HepG2 (cell line): Measurements from ENCODE around the gene BACH2. TPM values are rescaled to one million over a fixed set of nuclear protein-coding genes. Genes with fewer than 3 reads are reported as not detected.
A peak's percentile ranks its signal among the peaks of the same experiment; 100 is the strongest.

ENCODE experiments used
- ATAC-seq: fragments of 200-7000 bp; cut with Tn5 transposase; 3 replicates; pipeline ENCODE4 v1.9.1; 2020; ENCODE audit warnings: mild to moderate bottlenecking, moderate library complexity
- BruUV-seq: library from RNA; stranded (reverse); fragments of 400-500 nt; replicated peaks from 2 replicates; lab custom pipeline; 2021; lab: Mats Ljungman, UMichigan
- CTCF ChIA-PET: fragments of 300-600 bp; formaldehyde crosslinking; extraction: SDS; loops from one replicate; lab custom pipeline; 2021; ENCODE audit warnings: low total read pairs, inconsistent platforms, low intra/inter-chr PET ratio; lab: Yijun Ruan, JAX
- POLR2A ChIA-PET: fragments of 350-600 bp; sonication (Branson Sonifier 250); formaldehyde crosslinking; loops from one replicate; lab custom pipeline; 2020; ENCODE audit warnings: antibody characterized with exemption, inconsistent platforms; lab: Yijun Ruan, JAX
- DNase-seq: peaks from one replicate; pipeline ENCODE4 v3.0.0-alpha.2; 2015; ENCODE audit warnings: low spot score
- FAIRE-seq: peaks from 3 replicates; lab custom pipeline; 2011; peaks lifted over from hg19 to GRCh38; lab: Jason Lieb, UNC
- H2AFZ ChIP-seq: one replicate; pipeline ENCODE4 v1.6.1; 2011; ENCODE audit warnings: low read length, inconsistent platforms
- H3K27ac ChIP-seq: fragments of 300-600 bp; 3 replicates; pipeline ENCODE4 v1.8.0; 2011; ENCODE audit warnings: mixed run types, mild to moderate bottlenecking, mixed read lengths, low read length, inconsistent platforms; ENCODE audit not compliant: insufficient read depth; ENCODE audit errors: extremely low read length
- H3K27me3 ChIP-seq, 2 experiments: fragments of 200-600 bp in 1 of 2; 2 replicates in 1 of 2; 3 replicates in 1 of 2; pipeline versions ENCODE4 v1.6.0 to v1.8.0; 2011; ENCODE audit warnings: low read length in 2 of 2, mild to moderate bottlenecking in 2 of 2, moderate library complexity in 2 of 2, inconsistent platforms in 1 of 2; ENCODE audit not compliant: insufficient read depth in 2 of 2, control insufficient read depth in 1 of 2
- H3K36me3 ChIP-seq, 2 experiments: fragments of 200-600 bp in 1 of 2; replicated peaks in 1 of 2; 2 replicates in 1 of 2; 3 replicates in 1 of 2; pipeline versions ENCODE4 v1.5.1 to v1.8.0; 2011; ENCODE audit warnings: low read length in 2 of 2, inconsistent platforms in 1 of 2; ENCODE audit not compliant: insufficient read depth in 2 of 2, control insufficient read depth in 1 of 2
- H3K4me1 ChIP-seq: 2 replicates; pipeline ENCODE4 v1.5.1; 2012; ENCODE audit warnings: low read length, inconsistent platforms; ENCODE audit not compliant: insufficient read depth
- H3K4me2 ChIP-seq: 2 replicates; pipeline ENCODE4 v1.6.0; 2011; ENCODE audit warnings: low read depth, low read length, inconsistent platforms
- H3K4me3 ChIP-seq, 3 experiments: fragments of 200-600 bp in 1 of 3; sonication (generic), shearing (Covaris generic) in 1 of 3; replicated peaks in 1 of 3; 2 replicates each; pipeline ENCODE4 v1.5.1; 2011 to 2016; ENCODE audit warnings: low read length in 3 of 3, inconsistent platforms in 2 of 3, low read depth in 2 of 3, mild to moderate bottlenecking in 2 of 3, control low read depth in 1 of 3, mixed read lengths in 1 of 3; ENCODE audit not compliant: insufficient read depth in 1 of 3
- H3K79me2 ChIP-seq: one replicate; pipeline ENCODE4 v1.6.1; 2011; ENCODE audit warnings: low read length, inconsistent platforms; ENCODE audit not compliant: insufficient read depth
- H3K9ac ChIP-seq: 2 replicates; pipeline ENCODE4 v1.6.0; 2011; ENCODE audit warnings: mild to moderate bottlenecking, low read depth, low read length, inconsistent platforms; ENCODE audit not compliant: insufficient read depth
- H3K9me3 ChIP-seq: 2 replicates; pipeline ENCODE4 v1.5.1; 2012; ENCODE audit warnings: mild to moderate bottlenecking, low read length
- H4K20me1 ChIP-seq: 2 replicates; pipeline ENCODE4 v1.6.0; 2011; ENCODE audit warnings: inconsistent platforms, mild to moderate bottlenecking, low read length, moderate library complexity; ENCODE audit not compliant: insufficient read depth
- BCLAF1 ChIP-seq: fragments of 450-650 bp; IDR thresholded peaks from 2 replicates; pipeline ENCODE4 v1.6.1; 2017; ENCODE audit warnings: mild to moderate bottlenecking
- GPN1 ChIP-seq: sonication (generic); formaldehyde crosslinking; IDR thresholded peaks from 2 replicates; pipeline ENCODE4 v1.5.1; 2020; ENCODE audit warnings: missing genetic modification reagents, borderline replicate concordance
- IKZF5 ChIP-seq: IDR thresholded peaks from 2 replicates; pipeline ENCODE4 v1.6.1; 2018; ENCODE audit warnings: missing genetic modification reagents, mild to moderate bottlenecking, missing compliant biosample characterization
- MAFF ChIP-seq: IDR thresholded peaks from 2 replicates; pipeline ENCODE4 v1.6.1; 2011; ENCODE audit warnings: low read depth, low read length, improper control_type of control experiment
- MAFK ChIP-seq, 2 experiments: IDR thresholded peaks in 1 of 2; conservative IDR thresholded peaks in 1 of 2; 2 replicates each; pipeline ENCODE4 v1.6.1; 2011; ENCODE audit warnings: improper control_type of control experiment in 2 of 2, low read length in 2 of 2
- MIER3 ChIP-seq: IDR thresholded peaks from 2 replicates; pipeline ENCODE4 v1.6.1; 2016; ENCODE audit warnings: missing compliant biosample characterization, borderline replicate concordance
- NR1H2 ChIP-seq: sonication (generic); formaldehyde crosslinking; IDR thresholded peaks from 2 replicates; pipeline ENCODE4 v1.8.1; 2022; ENCODE audit warnings: low read depth, missing genetic modification reagents, borderline replicate concordance
- PCBP1 ChIP-seq: fragments of 200-400 bp; formaldehyde crosslinking; IDR thresholded peaks from 2 replicates; pipeline ENCODE4 v1.6.1; 2017; ENCODE audit warnings: mild to moderate bottlenecking, low read depth, low read length, borderline replicate concordance
- PITX1 ChIP-seq: sonication (generic); formaldehyde crosslinking; IDR thresholded peaks from 2 replicates; pipeline ENCODE4 v1.5.1; 2020; ENCODE audit warnings: mild to moderate bottlenecking, missing genetic modification reagents
- ZFYVE20 ChIP-seq: sonication (generic); formaldehyde crosslinking; IDR thresholded peaks from 2 replicates; pipeline ENCODE4 v1.8.0; 2023; ENCODE audit warnings: low read depth, mild to moderate bottlenecking, moderate library complexity, missing genetic modification reagents, borderline replicate concordance
- ZNF567 ChIP-seq: sonication (generic); formaldehyde crosslinking; IDR thresholded peaks from 2 replicates; pipeline ENCODE4 v1.8.1; 2023; ENCODE audit warnings: mild to moderate bottlenecking, missing genetic modification reagents, borderline replicate concordance
- ZNF569 ChIP-seq: sonication (generic); formaldehyde crosslinking; IDR thresholded peaks from 2 replicates; pipeline ENCODE4 v1.5.0; 2020; ENCODE audit warnings: mild to moderate bottlenecking, missing genetic modification reagents, moderate library complexity, borderline replicate concordance
- ZSCAN22 ChIP-seq: sonication (generic); formaldehyde crosslinking; IDR thresholded peaks from 2 replicates; pipeline ENCODE4 v1.4.0; 2020; ENCODE audit warnings: mild to moderate bottlenecking, missing genetic modification reagents
- WGBS: methylation state at CpG from one replicate; pipeline ENCODE4 v1.1.6; 2017; ENCODE audit warnings: low lambda C conversion rate; 5-methylcytosine and 5-hydroxymethylcytosine counted together
- in situ Hi-C: cut with HindIII; loops from 2 replicates; pipeline ENCODE4 v1.10.0; 2017; ENCODE audit warnings: low pct_unique_long_range_greater_than_20kb; ENCODE audit not compliant: extremely low pct_ligation_motif_present
- intact Hi-C: fragments of 100-400 bp; cut with micrococcal nuclease; formaldehyde crosslinking; loops from one replicate; pipeline ENCODE4 v1.10.0; 2022; ENCODE audit not compliant: unreplicated experiment
- polyA plus RNA-seq, 8 experiments: library from polyadenylated mRNA; depleted of rRNA in 3 of 8; stranded (reverse) in 7 of 8; unstranded in 1 of 8; fragments of >200 nt; fragmentation: Illumina TruSeq in 4 of 8; extraction: Trizol in 4 of 8; gene quantifications; 2 replicates each; pipeline versions ENCODE4 v1.2.1 to v1.2.3, GENCODE V29; 2011 to 2016; ENCODE audit warnings: low read depth in 4 of 8, missing spikeins in 1 of 8, mixed read lengths in 1 of 8; ENCODE audit not compliant: insufficient read depth in 1 of 8
- total RNA-seq, 5 experiments: library from RNA; depleted of rRNA; stranded (reverse); fragments of >200 nt; fragmentation: Illumina TruSeq; extraction: Trizol; gene quantifications; 2 replicates each; pipeline ENCODE4 v1.2.3, GENCODE V29; 2016; ENCODE audit warnings: low read depth in 1 of 5

Gene BACH2
- total and polyA plus RNA-seq, 2 of the 13 experiments (the other 11 are each of a cell fraction or from before 2014, with no cell fraction given) = 0.01 TPM; not detected in 1

- intact Hi-C loops = no loop called here
- no peak for DNase-seq
- in situ Hi-C loops = no loop called here
These were observed 177.0 kb downstream of the BACH2 start for GRCh38 chr6:90119618-90120017.

DNA sequence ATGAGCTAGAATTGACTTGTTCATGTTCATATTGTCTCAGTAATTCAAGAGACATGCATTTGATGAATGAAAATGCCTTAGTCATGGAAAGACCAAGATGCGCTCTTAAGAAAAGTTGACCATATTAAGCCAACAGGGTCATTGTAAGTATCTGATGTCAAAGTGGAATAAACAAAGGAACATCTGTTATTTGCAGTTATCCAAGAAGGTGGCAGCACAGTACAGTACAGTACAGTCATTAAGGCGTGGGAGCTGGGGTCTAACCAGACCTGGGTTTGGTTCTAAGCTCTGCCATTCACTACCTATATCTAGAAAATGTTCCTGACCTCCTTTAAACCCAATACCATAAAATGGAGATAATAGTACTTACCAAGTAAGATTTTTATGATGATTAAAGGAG, 178.1 kb downstream of the BACH2 start:
- H4K20me1 ChIP-seq = no peaks in the 10 kb centered on the region
- in situ Hi-C loops = no loop called here
- no peaks in the 10 kb centered on the region; a peak in 1 of 5 replicates for H3K27me3 ChIP-seq
- ChIA-PET POLR2A (no interaction called here), CTCF (no interaction called here)
- ATAC-seq (no peak), FAIRE-seq (no peak), DNase-seq (no peak)
- H2AFZ ChIP-seq = no peak overlapping the region
- H3K9me3 ChIP-seq = peaks cover 5% of the 10 kb centered on the region; the same call in 1 of the 2 replicates
- no peaks in the 10 kb centered on the region for H3K4me1 ChIP-seq
- 9% methylated on average over 2 of the region's 2 CpGs for WGBS
- TF ChIP-seq ZSCAN22 (CRISPR knock-in tag) (no peak), BCLAF1 (no peak), PITX1 (CRISPR knock-in tag) (no peak), MIER3 (no peak), ZFYVE20 (CRISPR knock-in tag) (no peak), ZNF567 (CRISPR knock-in tag) (no peak), IKZF5 (CRISPR knock-in tag) (no peak), ZNF569 (CRISPR knock-in tag) (no peak), PCBP1 (no peak)
- no peaks in the 10 kb centered on the region for H3K79me2 ChIP-seq
- intact Hi-C loops = no loop called here
- no peak overlapping the region for H3K27ac ChIP-seq
- H3K36me3 ChIP-seq = no peaks in the 10 kb centered on the region
- H3K4me3 ChIP-seq = no peak overlapping the region
- BruUV-seq = no TSS peak
- no peak overlapping the region for H3K4me2 ChIP-seq
- no peak overlapping the region for H3K9ac ChIP-seq

More at GRCh38 chr6:90119618-90120017, 177.0 kb downstream of the BACH2 start:
- ChIA-PET POLR2A (no interaction called here), CTCF (no interaction called here)
- Histone ChIP-seq H3K9me3 (no peaks in the 10 kb centered on the region), H3K27ac (no peak overlapping the region), H3K36me3 (no peaks in the 10 kb centered on the region), H3K9ac (no peak overlapping the region), H2AFZ (no peak overlapping the region), H3K27me3 (no peaks in the 10 kb centered on the region; a peak in 1 of 5 replicates), H3K4me1 (no peaks in the 10 kb centered on the region), H3K79me2 (no peaks in the 10 kb centered on the region), H3K4me2 (no peak overlapping the region), H3K4me3 (no peak overlapping the region), H4K20me1 (no peaks in the 10 kb centered on the region)
- 0% methylated on average over 3 of the region's 3 CpGs for WGBS
- no peak for FAIRE-seq
- TF ChIP-seq MAFK (conservative IDR thresholded peaks at IDR 0.05 in 1 of 2, IDR thresholded peaks at IDR 0.05 in 1 of 2; ENCODE audit: low read length in 2 of 2) (peak; percentile 81 to 91), NR1H2 (CRISPR knock-in tag) (no peak), MAFF (peak; percentile 87), GPN1 (CRISPR knock-in tag) (no peak)
- ATAC-seq = no peak
- no TSS peak for BruUV-seq
